Measurements from ENCODE around the gene SPAG16.

Gene SPAG16

GRCh38 chr2:214034417-214034816 is 750.2 kb downstream of the SPAG16 start:
- no peaks in the 10 kb centered on the region for H3K36me3 ChIP-seq (ENCODE audit: insufficient read depth, low read length)
- no peaks in the 10 kb centered on the region for H4K20me1 ChIP-seq (ENCODE audit: insufficient read depth, low read length, poor library complexity, severe bottlenecking)
- no peak overlapping the region for H2AFZ ChIP-seq (ENCODE audit: low read length)
- TF ChIP-seq CTCF (conservative IDR thresholded peaks at IDR 0.05; ENCODE audit: low read length) (no peak), EZH2phosphoT487 (IDR thresholded peaks at IDR 0.05; ENCODE audit: borderline replicate concordance) (no peak)
- no peak overlapping the region for H3K4me3 ChIP-seq (ENCODE audit: low read length, poor library complexity, severe bottlenecking)
- no peaks in the 10 kb centered on the region for H3K9me2 ChIP-seq (replicated peaks; ENCODE audit: low read depth, low read length)
- H3F3A ChIP-seq (ENCODE audit: low read depth): no peaks in the 10 kb centered on the region
- peaks cover 4% of the 10 kb centered on the region; the same call in 1 of the 2 replicates for H3K9me3 ChIP-seq (ENCODE audit: insufficient read depth, low read depth, low read length)
- H3K4me2 ChIP-seq (ENCODE audit: low read depth, low read length, poor library complexity, severe bottlenecking): no peak overlapping the region
- H3K4me1 ChIP-seq (ENCODE audit: insufficient read depth, low read length, poor library complexity, severe bottlenecking): peaks cover 10% of the 10 kb centered on the region
- H3K79me2 ChIP-seq (ENCODE audit: insufficient read depth, low read length): no peaks in the 10 kb centered on the region
- no peak overlapping the region for H3K9ac ChIP-seq (ENCODE audit: low read depth, low read length, poor library complexity, severe bottlenecking)
- H3K27me3 ChIP-seq (ENCODE audit: insufficient read depth, low read length, poor library complexity, severe bottlenecking): no peaks in the 10 kb centered on the region

GRCh38 chr2:214035091-214035852 is 751.0 kb downstream of the SPAG16 start:
- H4K20me1 ChIP-seq (ENCODE audit: insufficient read depth, low read length, poor library complexity, severe bottlenecking): no peaks in the 10 kb centered on the region
- no peak overlapping the region for H3K9ac ChIP-seq (ENCODE audit: low read depth, low read length, poor library complexity, severe bottlenecking)
- no peaks in the 10 kb centered on the region for H3K79me2 ChIP-seq (ENCODE audit: insufficient read depth, low read length)
- H3K27me3 ChIP-seq (ENCODE audit: insufficient read depth, low read length, poor library complexity, severe bottlenecking): no peaks in the 10 kb centered on the region
- H3K4me1 ChIP-seq (ENCODE audit: insufficient read depth, low read length, poor library complexity, severe bottlenecking): peaks cover 10% of the 10 kb centered on the region
- no peaks in the 10 kb centered on the region for H3K36me3 ChIP-seq (ENCODE audit: insufficient read depth, low read length)
- TF ChIP-seq CTCF (conservative IDR thresholded peaks at IDR 0.05; ENCODE audit: low read length) (no peak), EZH2phosphoT487 (IDR thresholded peaks at IDR 0.05; ENCODE audit: borderline replicate concordance) (no peak)
- H3K4me2 ChIP-seq (ENCODE audit: low read depth, low read length, poor library complexity, severe bottlenecking): no peak overlapping the region
- no peaks in the 10 kb centered on the region for H3K9me2 ChIP-seq (replicated peaks; ENCODE audit: low read depth, low read length)
- peaks cover 4% of the 10 kb centered on the region; the same call in 1 of the 2 replicates for H3K9me3 ChIP-seq (ENCODE audit: insufficient read depth, low read depth, low read length)
- H3K4me3 ChIP-seq (ENCODE audit: low read length, poor library complexity, severe bottlenecking): no peak overlapping the region
- no peaks in the 10 kb centered on the region for H3F3A ChIP-seq (ENCODE audit: low read depth)
- no peak overlapping the region for H2AFZ ChIP-seq (ENCODE audit: low read length)

- Histone ChIP-seq H3K9ac (ENCODE audit: low read depth, low read length, poor library complexity, severe bottlenecking) (no peak overlapping the region), H3K4me3 (ENCODE audit: low read length, poor library complexity, severe bottlenecking) (no peak overlapping the region), H3K27me3 (ENCODE audit: insufficient read depth, low read length, poor library complexity, severe bottlenecking) (no peaks in the 10 kb centered on the region), H3K36me3 (ENCODE audit: insufficient read depth, low read length) (no peaks in the 10 kb centered on the region), H3K9me2 (replicated peaks; ENCODE audit: low read depth, low read length) (no peaks in the 10 kb centered on the region), H3K79me2 (ENCODE audit: insufficient read depth, low read length) (no peaks in the 10 kb centered on the region), H3K9me3 (ENCODE audit: insufficient read depth, low read depth, low read length) (peaks cover 4% of the 10 kb centered on the region; the same call in 1 of the 2 replicates), H2AFZ (ENCODE audit: low read length) (no peak overlapping the region), H3K4me2 (ENCODE audit: low read depth, low read length, poor library complexity, severe bottlenecking) (no peak overlapping the region), H4K20me1 (ENCODE audit: insufficient read depth, low read length, poor library complexity, severe bottlenecking) (no peaks in the 10 kb centered on the region), H3K4me1 (ENCODE audit: insufficient read depth, low read length, poor library complexity, severe bottlenecking) (peaks cover 7% of the 10 kb centered on the region), H3F3A (ENCODE audit: low read depth) (no peaks in the 10 kb centered on the region)
- no peak for TF ChIP-seq EZH2phosphoT487 (IDR thresholded peaks at IDR 0.05; ENCODE audit: borderline replicate concordance)
- no peak for TF ChIP-seq CTCF (conservative IDR thresholded peaks at IDR 0.05; ENCODE audit: low read length)
These were observed 751.7 kb downstream of the SPAG16 start for GRCh38 chr2:214035921-214036320.
